GOT3 (cell line): ENCODE measurements around the gene FAM167B.

Source experiments
- DNase-seq: peaks from one replicate; lab custom pipeline; 2025; ENCODE audit warnings: mixed read lengths; lab: John Stamatoyannopoulos, UW

FAM167B gene

DNA sequence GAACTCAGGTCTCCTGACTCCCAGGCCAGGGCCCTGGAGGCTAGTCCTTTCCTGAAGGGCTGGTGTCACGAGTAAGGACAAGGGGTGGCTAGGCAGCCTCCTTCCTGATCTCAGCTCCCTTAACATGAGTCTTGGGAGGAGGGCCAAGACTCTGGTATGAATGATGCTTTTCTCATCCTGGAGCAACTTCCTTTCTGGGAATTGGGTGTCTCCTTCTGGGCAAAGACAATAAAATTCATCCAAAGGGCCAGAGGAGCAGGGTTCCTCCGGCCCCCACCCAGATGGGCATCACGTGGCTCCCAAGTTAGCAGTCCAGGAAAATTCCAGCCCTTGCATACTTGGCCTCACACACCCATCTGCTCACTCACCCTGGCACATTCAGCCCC lies at the start of gene FAM167B:
FAM167B (plus strand) TSS at position 335 of the 386 bp plus-strand sequence. CDS start 200 bp downstream, outside the sequence.
- DNase-seq = no peak

DNA sequence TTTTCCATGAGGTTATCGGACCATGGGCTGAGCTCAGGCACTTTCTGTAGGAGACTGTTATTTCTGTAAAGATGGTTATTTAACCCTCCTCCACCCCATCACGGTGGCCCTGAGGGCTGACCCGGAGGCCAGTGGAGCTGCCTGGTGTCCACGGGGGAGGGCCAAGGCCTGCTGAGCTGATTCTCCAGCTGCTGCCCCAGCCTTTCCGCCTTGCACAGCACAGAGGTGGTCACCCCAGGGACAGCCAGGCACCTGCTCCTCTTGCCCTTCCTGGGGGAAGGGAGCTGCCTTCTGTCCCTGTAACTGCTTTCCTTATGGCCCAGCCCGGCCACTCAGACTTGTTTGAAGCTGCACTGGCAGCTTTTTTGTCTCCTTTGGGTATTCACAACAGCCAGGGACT lies 49.2 kb upstream of the FAM167B start:
- no peak for DNase-seq

DNA sequence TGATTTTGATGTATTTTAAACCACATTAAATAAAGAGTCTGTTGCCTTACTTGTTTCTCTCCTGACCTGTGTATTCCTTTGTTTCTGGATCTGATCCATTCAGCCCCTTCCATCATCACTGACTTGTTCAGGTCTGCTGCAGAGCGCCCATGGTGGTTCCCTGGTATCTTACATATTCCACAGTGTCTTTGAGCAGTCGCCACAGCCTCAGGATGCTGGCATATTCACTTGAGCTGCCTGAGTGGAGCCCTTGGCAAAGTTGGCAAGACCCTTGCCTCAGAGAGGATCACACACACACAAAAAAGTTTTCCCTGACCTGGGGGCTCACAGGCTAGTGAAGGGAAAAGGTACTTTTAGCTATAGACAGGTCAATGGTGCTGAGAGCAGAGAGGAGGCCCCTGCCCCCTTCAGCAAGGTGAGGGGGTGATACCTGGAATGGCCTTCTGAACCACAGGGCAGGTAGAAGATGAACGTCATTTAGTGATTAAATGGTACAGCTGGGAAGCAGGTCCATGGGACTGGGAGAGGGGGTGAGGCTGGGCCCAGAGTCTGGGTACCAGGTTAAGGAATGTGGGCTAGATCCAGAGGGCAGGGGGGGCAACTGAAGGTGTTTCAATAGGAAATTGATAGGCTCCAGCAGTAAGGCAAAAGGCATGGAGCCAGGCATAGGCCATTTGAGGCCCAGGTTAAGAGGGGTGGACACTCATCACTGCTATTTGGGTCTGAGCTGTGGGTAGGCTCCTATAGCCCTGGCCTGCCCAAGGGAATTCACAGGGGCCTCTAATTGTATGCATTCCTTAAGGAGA lies 48.6 kb upstream of the FAM167B start:
- DNase-seq = no peak

GRCh38 chr1:32199043-32199716 lies 47.8 kb upstream of the FAM167B start:
- DNase-seq = no peak

DNA sequence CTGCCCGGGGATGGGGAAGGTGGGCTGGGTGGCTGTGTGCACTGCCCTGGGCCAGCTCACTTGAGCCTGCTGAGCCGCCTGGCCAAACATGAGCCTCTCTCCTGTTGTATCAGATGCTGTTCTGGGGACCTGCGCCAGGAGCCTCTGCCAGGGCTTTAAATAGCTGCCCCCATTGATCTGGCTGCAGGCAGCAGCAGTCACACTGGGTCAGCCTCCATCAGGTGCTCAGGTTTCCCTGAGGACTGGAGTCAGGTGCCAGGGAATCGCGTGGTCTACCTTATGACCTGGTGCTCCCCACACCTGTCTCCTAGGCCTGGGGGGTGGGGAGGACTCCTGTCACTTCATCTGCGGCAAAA lies 47.3 kb upstream of the FAM167B start:
- DNase-seq = no peak

GRCh38 chr1:32200226-32201010 lies 46.6 kb upstream of the FAM167B start, which contains the start of gene CCDC28B:
Gene CCDC28B, plus strand, starts transcription at chr1:32200595. Its CDS starts 1,341 bp downstream, at chr1:32201936.
- DNase-seq = no peak

DNA sequence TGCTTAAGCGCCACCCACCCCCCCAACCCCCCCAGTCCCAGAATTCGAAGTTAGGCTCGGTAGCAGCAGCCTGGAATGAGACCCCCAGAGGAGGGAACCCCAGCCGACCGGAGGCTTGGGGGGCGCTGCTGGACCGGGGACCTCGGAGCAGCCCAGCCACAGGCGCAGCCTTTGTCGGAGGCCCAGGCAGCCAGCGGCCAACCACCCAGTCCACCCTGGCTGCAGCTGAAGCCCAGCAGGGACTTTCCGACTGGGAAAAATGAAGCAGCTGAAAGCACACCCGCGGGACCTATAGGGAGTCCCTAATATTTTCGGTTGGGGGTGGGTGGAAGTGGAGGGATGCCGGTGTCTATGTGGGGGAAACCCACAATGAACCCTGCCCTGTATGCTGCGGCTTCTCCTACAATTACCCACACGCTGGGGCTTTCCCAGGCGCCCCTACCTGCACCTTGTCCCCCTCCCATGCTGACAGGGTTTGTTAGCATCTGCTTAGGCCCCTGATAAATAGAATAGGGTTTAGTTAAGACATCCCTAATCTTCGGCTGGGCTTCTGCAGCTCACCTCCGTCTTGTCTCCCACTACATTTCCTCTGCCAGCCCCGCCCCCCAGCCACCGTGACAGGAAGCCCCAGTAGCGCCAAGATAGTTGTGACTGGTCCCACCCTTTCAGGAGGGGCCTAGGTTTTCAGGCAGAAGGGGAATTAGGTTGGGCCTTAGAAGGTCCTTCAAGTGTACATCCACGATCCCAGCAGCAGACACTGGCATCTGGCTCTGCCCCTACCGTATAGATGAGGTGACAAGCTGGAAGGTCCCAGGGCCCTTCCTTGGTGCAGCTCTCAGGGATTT lies 45.8 kb upstream of the FAM167B start:
- DNase-seq = no peak

DNA sequence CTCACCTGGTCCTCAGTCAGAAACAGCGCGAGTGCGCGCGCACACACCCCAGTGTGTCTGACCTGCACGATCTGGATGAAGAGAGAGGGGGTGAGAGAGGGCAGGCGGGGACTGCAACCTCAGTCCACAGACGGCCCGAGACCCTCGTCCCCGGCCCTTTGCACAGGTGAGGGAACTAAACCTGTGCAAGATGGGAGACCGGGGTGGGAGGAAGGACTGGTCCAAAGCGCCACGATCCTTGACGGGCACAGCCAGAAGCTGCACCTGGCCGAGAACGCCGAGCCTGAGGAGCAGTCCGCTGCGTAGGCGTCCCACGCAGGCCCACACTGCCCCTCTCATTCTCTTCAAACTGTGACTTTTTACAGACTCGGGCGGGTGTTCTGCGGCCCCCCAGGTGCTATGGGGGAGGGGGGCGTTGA lies 42.1 kb upstream of the FAM167B start:
- DNase-seq = no peak

DNA sequence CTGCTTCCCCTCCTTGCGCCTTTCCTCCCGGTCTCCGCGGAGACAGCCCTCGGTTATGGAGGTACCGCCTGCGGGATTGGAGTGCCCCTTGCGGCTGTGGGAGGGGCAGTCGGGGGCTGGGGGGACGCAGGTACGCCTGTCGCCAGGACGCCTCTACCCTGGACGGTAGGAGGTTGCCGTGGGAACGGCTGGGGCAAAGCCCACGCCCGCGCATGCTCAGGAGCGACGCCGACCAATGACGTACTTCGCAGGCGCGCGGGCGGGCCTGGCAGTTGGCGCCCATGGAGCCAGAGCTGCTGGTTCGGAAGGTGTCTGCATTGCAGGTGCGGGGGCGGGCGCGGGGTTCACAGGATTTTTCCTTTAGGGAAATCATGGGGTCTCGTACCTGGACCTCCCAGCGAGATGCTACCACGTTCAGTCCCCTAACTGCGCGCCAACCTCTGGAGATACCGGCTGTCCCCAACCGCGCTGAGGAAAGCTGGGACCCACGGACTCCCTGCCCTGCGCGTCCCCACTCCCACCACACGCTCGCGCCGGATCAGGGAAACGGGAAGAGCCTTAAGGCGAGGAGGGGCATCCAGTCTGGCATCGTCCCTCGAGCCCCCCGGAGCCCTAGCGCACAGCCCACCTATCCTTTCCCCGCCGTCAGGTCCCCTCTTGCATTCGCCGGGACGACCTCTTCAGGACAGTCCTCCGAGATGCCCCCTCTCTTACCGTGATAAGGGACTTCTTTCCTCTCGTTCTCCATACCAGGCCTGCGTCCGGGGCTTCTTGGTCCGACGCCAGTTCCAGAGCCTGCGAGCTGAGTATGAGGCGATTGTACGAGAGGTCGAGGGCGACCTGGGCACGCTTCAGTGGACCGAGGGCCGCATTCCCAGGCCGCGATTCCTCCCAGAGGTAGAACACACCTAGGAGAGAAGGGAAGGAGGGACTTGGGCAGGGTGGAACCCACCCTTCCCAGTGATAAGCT lies 41.3 kb upstream of the FAM167B start, which contains the start of gene IQCC:
IQCC (plus strand) TSS at position 271 of the 970 bp plus-strand sequence; CDS start at position 282, 11 bp downstream.
- DNase-seq = peak; percentile 29

GRCh38 chr1:32208469-32208868 lies 38.6 kb upstream of the FAM167B start:
- no peak for DNase-seq

DNA sequence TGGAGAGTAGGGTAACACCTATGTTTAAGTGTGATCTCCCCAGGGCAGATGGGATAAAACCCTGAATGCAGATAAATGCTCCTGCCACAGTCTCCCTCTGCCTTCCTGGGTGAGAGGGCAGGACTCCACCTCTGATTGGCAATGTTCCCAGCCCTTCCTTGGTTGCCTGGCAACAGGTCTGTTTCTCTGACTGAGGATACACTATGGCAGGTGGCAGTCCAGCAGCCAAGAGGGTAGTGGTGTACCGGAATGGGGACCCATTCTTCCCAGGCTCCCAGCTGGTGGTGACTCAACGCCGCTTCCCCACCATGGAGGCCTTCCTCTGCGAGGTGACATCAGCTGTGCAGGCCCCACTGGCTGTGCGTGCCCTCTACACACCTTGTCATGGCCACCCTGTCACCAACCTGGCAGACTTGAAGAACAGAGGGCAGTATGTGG lies 38.1 kb upstream of the FAM167B start, which contains the start of gene DCDC2B:
DCDC2B (plus strand) TSS at position 199 of the 438 bp plus-strand sequence; CDS start at position 204, 5 bp downstream.
- no peak for DNase-seq

- no peak for DNase-seq
These were observed 31.2 kb upstream of the FAM167B start for GRCh38 chr1:32215629-32216480.

- DNase-seq = no peak
These were observed 30.5 kb upstream of the FAM167B start for GRCh38 chr1:32216566-32216965.

- DNase-seq = no peak
These were observed 28.0 kb upstream of the FAM167B start for GRCh38 chr1:32219022-32219421.

GRCh38 chr1:32220746-32221580 lies 26.1 kb upstream of the FAM167B start:
- no peak for DNase-seq

DNA sequence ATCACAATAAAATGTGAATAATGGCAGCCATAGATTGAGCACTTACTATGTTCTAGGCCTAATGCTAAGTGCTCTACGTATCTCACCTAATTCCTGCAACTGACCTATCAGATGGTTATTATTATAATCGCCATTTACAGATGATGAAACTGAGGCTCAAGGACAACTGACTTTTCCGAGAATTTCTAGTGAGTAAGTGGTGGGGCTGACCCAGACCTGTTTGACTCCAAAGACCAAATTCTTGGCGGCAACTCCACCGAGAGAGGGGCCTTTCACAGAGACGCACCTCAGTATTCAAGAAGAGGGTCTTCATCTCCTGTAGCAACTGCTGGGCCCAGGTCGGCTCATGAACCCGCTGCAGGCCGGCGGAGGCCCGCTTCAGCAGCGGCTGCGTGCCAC lies 25.4 kb upstream of the FAM167B start:
- no peak for DNase-seq

GRCh38 chr1:32221980-32222755 lies 24.9 kb upstream of the FAM167B start, which contains the start of the genes EIF3I and TMEM234:
Gene EIF3I, plus strand, starts transcription at chr1:32222407. Its CDS starts 35 bp downstream, at chr1:32222442.
Gene TMEM234, minus strand, starts transcription at chr1:32222353. Its CDS starts 31 bp downstream, at chr1:32222322.
- DNase-seq = peak; percentile 70
